ENCODE results near the gene PPFIA1.

PPFIA1 gene

DNA sequence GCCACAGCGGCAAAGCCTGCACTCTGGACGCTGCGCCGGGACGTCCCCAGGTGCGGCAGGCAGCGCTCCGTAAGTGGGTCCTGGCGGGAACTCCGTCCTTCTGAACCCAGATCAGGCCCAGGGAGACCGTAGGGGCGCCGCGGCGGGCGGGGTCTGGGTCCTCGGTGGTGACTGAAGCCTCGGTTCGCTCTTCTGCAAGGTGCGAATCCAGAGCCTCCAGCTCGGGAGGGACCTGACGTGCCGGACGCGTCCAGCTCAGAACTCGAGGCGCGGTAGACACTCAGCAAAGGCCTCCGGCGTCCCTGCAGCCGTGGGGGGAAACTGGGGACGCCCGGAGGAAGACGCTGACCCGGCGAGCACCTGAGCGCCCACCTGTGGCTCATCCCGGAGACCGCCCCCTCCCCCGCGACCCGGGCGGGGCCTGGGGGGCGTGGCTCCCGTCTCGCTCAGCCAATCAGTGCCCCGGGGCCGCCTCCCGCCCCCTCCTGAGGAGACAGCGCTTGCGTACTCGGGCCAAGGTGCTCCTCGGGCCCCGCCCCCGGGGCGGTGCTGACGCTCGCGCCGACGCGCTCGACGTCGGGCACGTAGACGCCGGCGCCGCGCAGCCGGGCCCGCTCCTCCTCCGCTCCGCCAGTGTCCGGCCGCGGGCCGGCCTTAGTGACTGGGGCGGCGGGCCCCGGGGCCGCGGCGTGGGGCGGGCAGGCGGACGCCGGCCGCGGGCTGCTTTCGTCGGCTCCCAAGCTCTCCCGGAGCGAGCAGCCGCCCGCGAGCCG lies at the start of gene PPFIA1:
Gene PPFIA1, plus strand, starts transcription at position 587 of the 773 bp plus-strand sequence. CDS start 1,483 bp downstream, outside the sequence.
- DNase-seq (ENCODE audit: low read depth) = peak; percentile 68

DNA sequence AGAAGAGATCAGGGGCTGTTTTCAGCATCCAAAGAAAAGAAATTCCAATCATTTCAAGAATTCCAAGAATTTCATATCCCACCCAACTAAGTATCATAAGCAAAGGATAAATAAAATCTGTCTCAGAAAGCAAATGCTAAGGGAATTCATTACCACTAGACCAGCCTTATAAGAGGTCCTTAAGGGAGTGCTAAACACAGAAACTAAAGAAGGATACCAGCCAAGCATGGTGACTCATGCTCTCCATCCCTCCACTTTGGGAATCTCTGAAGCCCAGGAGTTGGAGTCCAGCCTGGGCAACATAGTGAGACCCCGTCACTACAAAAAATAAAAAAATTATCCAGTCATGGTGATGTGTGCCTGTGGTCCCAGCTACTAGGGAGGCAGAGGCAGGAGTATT lies 49.6 kb upstream of the PPFIA1 start:
- no peak for DNase-seq (ENCODE audit: low read depth)

DNA sequence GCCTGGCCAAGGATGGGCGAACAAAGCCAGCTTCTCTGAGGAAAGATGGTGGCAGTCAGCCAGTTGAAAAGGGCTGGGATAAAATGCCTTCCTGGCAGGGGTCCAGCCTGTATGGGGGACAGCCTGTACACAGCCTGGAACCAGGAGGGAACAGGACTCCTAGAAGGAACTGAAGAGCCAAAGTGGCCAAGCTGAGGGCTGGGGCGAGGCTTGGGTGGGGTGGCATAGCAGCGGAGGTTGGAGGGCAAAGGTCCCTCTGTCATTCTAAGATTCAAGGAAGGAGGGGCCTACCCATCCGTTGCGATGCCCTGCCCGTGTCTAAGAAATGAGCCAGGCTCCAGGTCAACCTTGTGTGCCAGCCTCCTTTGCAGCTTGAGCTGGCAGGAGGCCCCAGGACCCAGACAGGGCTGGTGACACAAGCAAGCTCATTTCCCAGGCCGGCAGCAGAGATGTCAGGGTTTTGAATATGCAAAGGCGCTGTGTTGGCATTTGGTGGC lies 44.8 kb upstream of the PPFIA1 start:
- no peak for DNase-seq (ENCODE audit: low read depth)

DNA sequence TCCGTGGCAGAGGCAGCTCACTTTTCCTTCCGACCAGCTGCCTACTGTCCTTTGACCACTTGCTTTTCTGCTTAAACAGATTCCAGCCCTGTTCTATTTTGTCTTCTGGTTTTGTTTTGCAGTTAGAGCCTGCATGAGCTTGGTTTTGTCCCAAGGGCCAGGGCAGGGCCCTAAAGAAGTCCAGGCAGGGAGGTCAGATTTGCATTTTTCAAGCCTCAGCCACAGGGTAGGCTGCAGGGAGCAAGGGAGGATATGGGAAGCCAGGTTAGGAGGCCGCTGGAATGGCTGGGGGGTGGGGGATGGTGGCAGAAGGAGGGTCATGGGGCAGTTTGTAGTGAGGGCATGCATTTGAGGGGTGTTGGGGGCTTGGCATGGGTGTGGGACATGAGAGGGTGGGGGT lies 44.3 kb upstream of the PPFIA1 start:
- DNase-seq (ENCODE audit: low read depth) = no peak

DNA sequence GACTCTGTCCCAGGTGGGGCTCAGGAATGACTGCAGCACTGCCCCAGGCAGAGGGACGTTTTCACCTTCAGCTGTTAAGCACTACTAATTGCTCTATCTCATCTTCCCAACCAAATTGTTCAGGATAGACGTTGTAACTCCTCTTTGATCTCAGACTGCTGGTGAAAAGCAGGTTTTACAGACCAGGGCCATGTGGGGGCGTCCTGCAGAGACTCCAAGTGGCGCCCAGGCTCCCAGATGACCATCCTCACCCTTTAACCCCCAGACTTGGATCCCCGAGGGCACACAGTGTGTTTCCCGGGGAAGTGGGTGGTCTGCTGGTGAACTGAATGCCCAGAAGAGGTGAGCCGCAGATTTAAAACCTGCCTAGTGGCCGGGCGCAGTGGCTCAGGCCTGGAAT lies 43.5 kb upstream of the PPFIA1 start:
- no peak for DNase-seq (ENCODE audit: low read depth)

DNA sequence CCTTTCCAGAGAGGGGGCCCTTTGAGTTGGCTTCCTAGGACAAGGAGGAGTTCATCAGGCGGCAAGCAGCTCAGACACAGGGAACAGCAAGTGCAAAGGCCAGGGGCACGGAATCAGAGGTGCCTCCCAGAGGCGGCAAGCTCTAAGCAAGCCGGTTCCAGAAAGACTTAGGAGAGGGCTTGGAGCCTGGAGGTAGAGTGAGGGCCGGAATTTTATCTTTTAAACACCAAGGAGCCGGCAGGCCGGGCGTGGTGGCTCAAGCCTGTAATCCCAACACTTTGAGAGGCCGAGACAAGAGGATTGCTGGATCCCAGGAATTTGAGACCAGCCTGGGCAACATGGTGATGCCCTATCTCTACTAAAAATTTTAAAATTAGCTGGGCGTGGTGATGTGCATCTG lies 40.8 kb upstream of the PPFIA1 start:
- DNase-seq (ENCODE audit: low read depth) = no peak

DNA sequence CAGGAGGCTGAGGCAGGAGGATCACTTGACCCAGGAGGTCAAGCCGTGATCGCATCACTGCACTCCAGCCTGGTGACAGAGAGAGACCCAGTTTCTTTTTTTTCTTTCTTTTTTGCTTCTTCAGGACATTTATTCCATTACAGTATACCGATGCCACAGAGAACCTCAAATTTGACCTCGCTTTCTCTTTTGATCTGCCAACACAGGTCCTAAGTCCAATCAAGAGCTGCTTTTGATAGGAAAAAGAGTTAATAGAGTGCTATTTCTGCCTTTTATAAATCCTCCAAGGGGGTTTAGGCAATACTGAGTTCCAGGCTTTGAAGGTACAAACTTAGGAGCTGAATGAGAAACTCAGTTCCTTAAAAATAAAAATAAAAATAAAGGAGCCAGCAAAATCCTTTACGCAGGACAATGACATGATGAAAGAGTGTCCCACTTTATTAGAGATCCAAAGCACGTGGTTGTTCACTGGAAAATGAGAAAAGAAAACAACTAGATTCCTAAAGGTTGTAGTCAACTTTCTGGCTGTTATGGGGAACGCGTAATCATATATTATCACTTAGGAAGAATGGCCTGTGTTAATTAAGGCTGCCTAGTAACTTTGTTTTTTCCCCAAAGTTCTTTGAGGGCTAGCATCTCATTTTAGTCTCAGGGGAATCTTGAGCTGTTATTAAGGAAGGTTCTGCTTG lies 40.2 kb upstream of the PPFIA1 start:
- no peak for DNase-seq (ENCODE audit: low read depth)

DNA sequence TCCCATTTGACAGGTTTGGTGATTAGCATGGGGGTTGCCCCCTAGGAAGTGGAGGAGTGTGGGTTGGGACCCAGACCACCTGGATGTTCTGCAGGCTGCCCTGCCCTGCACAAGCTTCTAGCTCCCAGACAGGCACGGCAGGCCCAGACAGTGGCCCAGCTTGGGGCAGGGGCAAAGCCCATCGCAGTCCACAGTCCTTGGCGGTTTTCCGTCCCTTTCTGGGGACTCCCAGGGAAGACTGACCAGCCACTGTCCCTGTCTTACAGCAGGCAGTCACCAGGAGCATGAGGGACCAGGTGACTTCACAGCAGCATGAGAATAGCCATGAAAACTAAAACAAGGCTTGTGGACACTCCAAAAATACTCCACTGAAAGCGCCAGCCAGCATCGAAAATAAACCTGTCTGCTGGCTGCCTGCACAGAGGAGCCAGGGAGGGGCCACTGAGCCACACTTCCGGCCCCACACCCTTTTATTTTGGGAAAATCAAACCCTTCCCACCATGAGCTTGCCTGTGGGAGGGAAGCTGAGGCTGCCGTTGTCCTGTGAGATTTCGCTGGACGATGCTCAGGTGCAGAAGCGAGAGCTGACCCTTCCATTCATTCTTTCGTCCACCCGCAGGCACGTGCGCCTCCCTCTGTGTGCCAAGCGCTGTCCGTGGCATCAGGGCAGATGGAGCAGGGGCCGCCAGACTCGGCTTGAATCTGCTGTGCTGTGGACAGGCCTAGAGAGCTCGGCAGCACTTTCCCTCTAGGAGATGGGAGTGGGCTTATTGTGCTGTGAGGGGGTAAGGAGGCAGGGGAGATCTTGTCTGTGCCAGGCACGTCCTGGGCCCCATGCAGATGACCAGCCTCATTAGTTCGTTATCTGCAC lies 39.4 kb upstream of the PPFIA1 start:
- DNase-seq (ENCODE audit: low read depth) = no peak

DNA sequence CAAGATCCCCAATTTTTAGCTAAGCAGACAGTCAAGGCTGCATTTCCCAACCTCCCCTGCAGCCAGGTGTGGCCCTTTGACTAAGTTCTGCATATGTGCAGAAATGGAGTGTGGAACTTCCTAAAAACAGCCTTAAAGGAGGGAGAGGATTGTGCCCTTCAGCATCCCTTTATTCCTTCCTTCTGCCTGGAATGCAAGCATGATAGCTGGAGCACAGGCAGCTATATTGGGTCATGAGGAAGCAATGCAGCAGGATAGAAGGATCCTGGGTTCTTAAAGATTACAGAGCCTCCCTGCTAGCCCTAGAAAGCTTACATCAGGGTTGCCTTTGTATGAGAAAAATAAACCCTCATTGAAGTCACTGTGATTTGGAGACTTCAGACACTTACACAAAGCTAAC lies 37.5 kb upstream of the PPFIA1 start:
- no peak for DNase-seq (ENCODE audit: low read depth)

DNA sequence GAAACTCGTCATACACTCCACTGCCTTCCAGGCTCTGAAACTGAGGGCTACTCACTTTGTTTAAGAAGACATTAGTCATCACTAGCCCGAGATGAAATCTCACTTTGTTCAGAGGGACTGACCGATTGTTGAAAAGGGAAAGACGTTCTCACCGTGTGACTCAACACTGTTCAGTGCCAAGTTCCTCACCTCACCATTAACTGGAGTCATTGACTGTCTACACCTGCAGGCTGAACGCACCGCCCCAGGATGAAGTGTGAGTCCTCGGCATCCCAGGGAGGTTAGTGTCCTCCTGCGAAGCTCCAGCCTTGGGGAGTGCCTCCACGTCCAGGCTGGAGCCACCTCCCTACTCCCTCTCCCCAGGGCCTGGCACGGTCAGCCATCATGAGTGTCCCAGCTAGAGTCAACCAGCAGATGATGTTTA lies 37.0 kb upstream of the PPFIA1 start:
- DNase-seq (ENCODE audit: low read depth) = peak; percentile 88

DNA sequence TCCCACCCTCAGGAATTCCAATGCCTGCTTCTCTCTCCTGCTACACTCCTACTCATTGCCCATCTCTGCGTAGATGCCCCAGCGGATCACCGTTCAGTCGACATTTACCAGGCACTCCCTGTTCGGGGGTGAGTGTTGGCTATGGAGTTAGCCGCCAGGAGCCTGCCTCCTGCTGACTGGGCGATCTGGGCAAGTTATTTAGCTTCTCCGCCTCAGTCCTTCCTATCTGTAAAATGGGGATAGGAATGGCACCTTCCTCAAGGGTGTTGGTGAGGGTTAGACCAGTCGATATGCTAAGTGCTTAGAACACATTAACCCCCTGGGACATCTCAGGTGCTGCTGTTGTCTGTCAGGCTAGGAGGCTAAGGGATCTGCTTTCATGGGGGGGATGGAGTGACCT lies 36.5 kb upstream of the PPFIA1 start:
- DNase-seq (ENCODE audit: low read depth) = no peak

DNA sequence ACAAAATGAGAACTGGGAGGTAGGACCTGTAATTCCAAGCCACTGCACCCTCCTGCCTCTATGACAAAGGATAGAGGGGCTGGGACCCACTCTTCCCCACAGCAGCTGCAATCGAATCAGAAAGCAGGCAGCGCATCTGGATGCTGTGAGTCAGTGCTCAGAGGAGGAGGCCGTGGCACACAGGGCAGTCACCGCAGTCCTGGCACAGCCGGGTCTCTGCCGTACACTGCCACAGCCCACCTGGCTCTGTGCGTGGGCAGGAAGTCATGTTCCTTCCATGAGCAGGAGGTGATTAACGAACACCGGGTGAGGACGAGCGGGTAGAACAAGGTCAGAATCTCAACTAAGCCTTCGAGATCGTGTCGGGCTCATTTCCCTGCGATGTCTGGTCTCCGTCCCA lies 30.2 kb upstream of the PPFIA1 start:
- no peak for DNase-seq (ENCODE audit: low read depth)

DNA sequence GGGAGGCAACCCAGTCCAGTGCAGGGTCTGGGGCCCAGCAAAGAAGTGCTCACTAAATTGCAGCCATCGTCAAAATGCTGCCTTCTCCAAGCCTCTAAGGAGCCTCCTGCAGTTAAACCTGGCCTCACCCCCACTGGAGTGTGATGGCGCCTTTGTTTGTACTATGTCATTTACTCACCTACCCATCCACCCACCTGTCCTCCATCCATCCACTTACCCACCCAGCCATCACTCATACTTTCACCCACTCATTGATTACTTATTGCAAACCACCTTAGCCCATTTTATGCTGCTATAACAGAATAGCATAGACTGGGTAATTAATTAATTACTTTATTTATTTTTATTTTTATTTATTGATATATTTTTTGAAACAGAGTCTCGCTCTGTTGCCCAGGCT lies 28.8 kb upstream of the PPFIA1 start:
- no peak for DNase-seq (ENCODE audit: low read depth)

DNA sequence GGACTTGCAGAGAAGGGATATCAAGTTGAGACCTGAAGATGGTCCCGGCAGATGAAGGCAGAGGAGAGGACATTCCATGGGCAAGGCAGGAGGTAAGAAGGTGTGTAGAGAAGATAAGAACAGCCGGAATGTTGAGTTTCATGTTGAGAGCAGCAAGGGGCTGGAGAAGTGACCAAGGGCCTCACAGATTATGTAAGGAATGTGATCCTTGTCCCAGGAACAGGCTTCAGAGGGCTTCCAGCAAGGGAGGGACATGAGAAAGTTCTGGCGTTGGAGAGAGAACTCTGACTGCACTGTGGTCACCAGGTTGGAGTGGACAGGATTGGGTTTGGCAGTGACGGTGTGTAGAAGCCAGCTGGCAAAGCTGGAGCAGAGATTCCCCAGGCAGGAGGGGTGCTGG lies 27.6 kb upstream of the PPFIA1 start:
- no peak for DNase-seq (ENCODE audit: low read depth)

DNA sequence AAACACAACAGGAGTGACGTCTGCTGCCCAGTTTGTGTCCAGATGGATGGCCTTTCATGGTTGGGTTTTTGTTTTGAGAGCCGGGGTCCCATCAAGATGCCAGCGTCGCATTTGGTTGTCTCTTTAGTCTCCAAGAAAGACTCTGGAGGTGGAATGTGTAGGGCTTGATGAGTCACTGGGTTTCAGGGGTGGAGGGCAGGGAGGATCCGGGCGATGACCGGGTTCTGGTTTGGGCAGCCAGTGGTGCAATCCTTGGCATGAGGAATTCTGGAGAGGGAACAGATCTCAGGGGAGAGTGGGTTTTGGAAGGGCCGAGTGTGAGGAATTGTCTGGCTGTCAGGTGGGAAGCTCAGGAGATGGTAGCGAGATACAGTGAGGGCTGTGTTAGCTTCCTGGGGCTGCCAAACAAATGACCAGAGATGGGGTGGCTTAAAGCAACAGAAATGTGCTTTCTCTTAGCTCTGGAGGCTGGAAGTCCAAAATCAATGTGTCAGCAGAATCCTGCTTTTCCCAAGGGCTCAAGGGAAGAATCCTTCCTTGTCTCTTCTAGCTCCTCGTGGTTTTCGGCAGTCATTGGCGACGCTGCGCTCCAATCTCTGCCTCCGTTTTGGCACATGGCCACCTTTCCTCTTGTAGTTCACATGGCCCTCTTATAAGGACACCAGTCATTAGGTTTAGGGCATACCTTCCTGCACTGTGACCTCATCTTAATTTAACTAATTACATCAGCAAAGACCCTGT lies 26.4 kb upstream of the PPFIA1 start:
- peak; percentile 65 for DNase-seq (ENCODE audit: low read depth)

DNA sequence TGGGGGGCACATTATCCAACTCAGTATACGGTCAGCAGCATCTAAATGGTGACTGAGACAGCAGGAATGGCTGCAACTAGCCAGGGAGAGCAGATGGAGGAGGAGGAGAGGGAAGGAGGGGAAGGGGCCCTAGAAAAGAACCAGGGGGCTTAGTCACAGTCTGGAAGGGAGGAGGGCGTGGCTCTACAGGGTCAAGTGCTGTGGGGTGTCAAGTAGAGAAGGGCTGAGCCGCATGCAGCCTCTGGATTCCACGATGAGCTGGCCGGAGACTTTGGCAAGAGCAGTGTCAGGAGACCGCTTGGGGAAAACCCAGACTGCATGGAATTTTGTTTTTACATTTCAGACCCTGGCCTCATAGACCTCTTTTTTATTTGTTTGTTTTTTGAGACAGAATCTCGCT lies 25.8 kb upstream of the PPFIA1 start:
- peak; percentile 86 for DNase-seq (ENCODE audit: low read depth)

DNA sequence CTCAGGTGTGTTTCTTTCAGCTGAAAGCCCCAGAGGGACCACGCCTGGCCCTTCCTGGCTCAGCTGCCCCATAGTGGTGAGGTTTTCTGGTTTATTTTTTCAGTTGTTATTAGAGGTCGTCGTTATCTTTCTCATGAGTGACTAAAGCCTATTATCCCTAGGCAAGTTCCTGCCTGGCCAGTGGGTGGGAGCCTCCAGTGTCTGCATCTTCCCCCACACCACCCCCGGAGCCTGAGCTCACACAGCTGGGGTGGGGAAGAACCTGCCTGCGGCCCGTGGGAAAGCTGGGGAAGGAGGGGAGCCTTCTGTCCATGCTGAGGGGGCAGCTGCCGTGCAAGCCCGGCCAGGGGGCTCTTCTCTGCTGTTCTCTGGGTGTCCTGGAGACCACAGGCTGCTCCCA lies 24.3 kb upstream of the PPFIA1 start:
- no peak for DNase-seq (ENCODE audit: low read depth)

DNA sequence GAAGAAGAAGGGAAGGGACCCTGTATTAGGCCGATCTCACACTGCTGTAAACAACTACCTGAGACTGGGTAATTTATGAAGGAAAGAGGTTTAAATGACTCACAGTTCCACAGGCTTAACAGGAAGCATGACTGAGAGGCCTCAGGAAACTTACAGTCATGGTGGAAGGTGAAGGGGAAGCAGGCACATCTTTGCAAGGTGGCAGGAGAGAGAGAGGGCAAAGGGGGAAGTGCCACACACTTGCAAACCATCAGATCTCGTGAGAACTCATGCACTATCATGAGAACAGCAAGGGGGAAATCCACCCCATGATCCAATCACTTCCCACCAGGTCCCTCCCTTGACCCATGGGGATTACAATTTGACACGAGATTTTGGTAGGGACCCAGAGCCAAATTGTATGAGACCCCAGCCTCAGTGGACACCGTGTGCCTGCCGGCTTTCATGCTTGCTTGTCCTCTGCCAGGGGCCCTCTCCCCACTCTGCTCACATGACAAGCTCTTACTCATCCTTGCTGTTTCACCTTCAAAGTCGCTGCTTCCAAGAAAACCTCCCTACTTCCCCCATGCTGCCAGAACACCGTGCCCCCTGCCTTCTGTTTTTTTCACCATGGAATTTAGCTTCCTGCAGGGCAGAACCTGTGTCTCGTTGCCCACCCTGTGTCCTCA lies 23.3 kb upstream of the PPFIA1 start:
- no peak for DNase-seq (ENCODE audit: low read depth)

DNA sequence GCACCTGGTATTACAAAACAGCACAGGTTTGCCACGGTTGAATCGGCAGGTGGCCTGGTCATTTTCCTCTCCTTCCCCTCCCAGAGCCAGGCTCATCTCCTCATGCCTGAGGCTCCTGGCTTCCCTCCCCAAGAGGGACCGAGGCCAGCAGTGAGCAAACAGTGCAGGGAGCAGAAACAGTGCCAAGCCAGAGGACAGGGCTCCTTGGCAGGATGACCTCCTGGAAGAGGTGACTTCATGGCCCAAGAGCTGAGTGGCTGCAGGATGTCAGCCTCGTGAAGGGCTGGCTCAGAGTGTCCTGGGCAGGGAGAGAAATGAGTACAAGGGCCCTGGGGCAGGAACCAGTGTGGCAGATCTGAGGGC lies 22.8 kb upstream of the PPFIA1 start:
- no peak for DNase-seq (ENCODE audit: low read depth)

DNA sequence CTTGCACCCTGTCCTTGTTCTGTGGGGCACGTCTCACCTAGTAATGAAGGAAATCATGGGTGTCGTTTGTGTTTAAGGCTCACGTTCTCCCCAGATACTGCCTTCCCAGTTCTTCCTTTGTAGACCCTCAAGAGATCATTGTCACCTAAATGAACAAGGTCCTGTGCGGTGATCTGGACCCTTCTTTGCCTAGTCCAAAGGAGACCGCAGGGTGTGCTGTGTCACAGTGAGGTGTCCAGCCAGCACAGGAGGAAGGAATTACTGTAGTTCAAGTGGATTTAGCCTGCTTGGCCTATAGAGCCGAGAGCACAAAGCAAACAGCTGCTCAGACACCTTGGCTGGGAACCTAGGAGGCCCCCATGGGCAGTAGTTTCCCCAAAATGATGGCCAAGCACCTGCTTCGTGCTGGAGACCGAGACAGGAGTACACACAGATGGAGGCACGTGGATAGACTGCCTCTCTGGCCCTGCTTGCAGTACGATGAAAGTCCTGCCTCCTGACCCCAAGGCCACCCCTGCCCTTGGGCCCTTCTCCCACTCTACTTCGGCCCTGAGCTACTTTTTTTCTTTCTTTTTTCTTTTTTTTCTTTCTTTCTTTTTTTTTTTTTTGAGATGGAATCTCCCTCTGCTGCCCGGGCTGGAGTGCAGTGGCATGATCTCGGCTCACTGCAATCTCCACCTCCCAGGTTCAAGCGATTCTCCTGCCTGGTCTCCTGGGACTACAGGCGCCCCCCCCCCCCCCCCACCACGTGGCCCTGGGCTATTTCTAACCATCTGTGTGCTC lies 19.4 kb upstream of the PPFIA1 start:
- no peak for DNase-seq (ENCODE audit: low read depth)
